Caco-2 (cell line): ENCODE data around the gene USH2A. TPM values are rescaled to one million over a fixed set of nuclear protein-coding genes. Genes with fewer than 3 reads are reported as not detected.

Experiments
- BruUV-seq: library from RNA; stranded (reverse); fragments of 400-500 nt; replicated peaks from 2 replicates; lab custom pipeline; 2021; lab: Mats Ljungman, UMichigan
- CTCF ChIA-PET: fragments of 300-600 bp; sonication (Branson Sonifier 250); formaldehyde crosslinking; loops from one replicate; lab custom pipeline; 2022; ENCODE audit warnings: antibody characterized with exemption; lab: Charles Lee
- POLR2A ChIA-PET: fragments of 300-600 bp; sonication (Branson Sonifier 250); formaldehyde crosslinking; loops from one replicate; lab custom pipeline; 2022; ENCODE audit warnings: antibody characterized with exemption; lab: Charles Lee
- DNase-seq, 2 experiments: peaks; one replicate each; pipeline versions ENCODE4 v3.0.0 to v3.0.0-alpha.2; 2020 to 2022
- H3K27me3 ChIP-seq: replicated peaks from 2 replicates; pipeline ENCODE4 v1.6.0; 2011; ENCODE audit warnings: low read length; ENCODE audit not compliant: control insufficient read depth, insufficient read depth
- H3K36me3 ChIP-seq: 2 replicates; pipeline ENCODE4 v1.5.1; 2011; ENCODE audit warnings: low read length; ENCODE audit not compliant: control insufficient read depth, insufficient read depth
- H3K4me1 ChIP-seq: fragments of 250-450 bp; sonication (Bioruptor Pico); 2 replicates; pipeline ENCODE4 v1.5.1; 2020; ENCODE audit warnings: mild to moderate bottlenecking
- H3K4me3 ChIP-seq: 2 replicates; pipeline ENCODE4 v1.5.1; 2011; ENCODE audit warnings: low read depth, mild to moderate bottlenecking, control low read depth, low read length
- H3K9me3 ChIP-seq: fragments of 250-450 bp; sonication (Bioruptor Pico); 2 replicates; pipeline ENCODE4 v1.5.1; 2020; ENCODE audit warnings: mild to moderate bottlenecking, moderate library complexity
- H3K27ac Mint-ChIP-seq: one replicate; pipeline ENCODE4 v1.8.0; 2022; ENCODE audit warnings: mixed read lengths; ENCODE audit not compliant: unreplicated experiment
- H3K27me3 Mint-ChIP-seq: one replicate; pipeline ENCODE4 v1.8.0; 2022; ENCODE audit warnings: mixed read lengths; ENCODE audit not compliant: insufficient read depth, unreplicated experiment
- H3K36me3 Mint-ChIP-seq: one replicate; pipeline ENCODE4 v1.8.0; 2022; ENCODE audit warnings: mild to moderate bottlenecking, mixed read lengths; ENCODE audit not compliant: insufficient read depth, unreplicated experiment
- H3K4me1 Mint-ChIP-seq: one replicate; pipeline ENCODE4 v1.8.0; 2022; ENCODE audit warnings: low read depth, mixed read lengths; ENCODE audit not compliant: unreplicated experiment
- H3K4me3 Mint-ChIP-seq: one replicate; pipeline ENCODE4 v1.8.0; 2022; ENCODE audit warnings: mild to moderate bottlenecking, moderate library complexity, mixed read lengths; ENCODE audit not compliant: unreplicated experiment
- H3K9me3 Mint-ChIP-seq: one replicate; pipeline ENCODE4 v1.8.0; 2022; ENCODE audit warnings: mixed read lengths; ENCODE audit not compliant: unreplicated experiment
- intact Hi-C: fragments of 100-400 bp; cut with micrococcal nuclease; formaldehyde crosslinking; loops from one replicate; pipeline ENCODE4 v1.10.0; 2022; ENCODE audit not compliant: unreplicated experiment
- total RNA-seq: library from RNA; stranded (reverse); gene quantifications from 2 replicates; pipeline ENCODE4 v1.2.3, GENCODE V29; 2022
- TF ChIP-seq, protein P1 (sequence below), 2 experiments: fragments of 200-600 bp in 1 of 2; IDR thresholded peaks; 1 replicate in 1 of 2; 2 replicates in 1 of 2; pipeline versions ENCODE4 v1.5.1 to v1.8.0; 2011 to 2022; ENCODE audit warnings: antibody characterized with exemption in 1 of 2, control low read depth in 1 of 2, inconsistent platforms in 1 of 2, low read depth in 1 of 2, low read length in 1 of 2, mild to moderate bottlenecking in 1 of 2, moderate library complexity in 1 of 2; ENCODE audit not compliant: insufficient read depth in 1 of 2, severe bottlenecking in 1 of 2, unreplicated experiment in 1 of 2

The USH2A gene
- total RNA-seq, 1 experiment from 2014 or later, result 0.11 TPM

DNA sequence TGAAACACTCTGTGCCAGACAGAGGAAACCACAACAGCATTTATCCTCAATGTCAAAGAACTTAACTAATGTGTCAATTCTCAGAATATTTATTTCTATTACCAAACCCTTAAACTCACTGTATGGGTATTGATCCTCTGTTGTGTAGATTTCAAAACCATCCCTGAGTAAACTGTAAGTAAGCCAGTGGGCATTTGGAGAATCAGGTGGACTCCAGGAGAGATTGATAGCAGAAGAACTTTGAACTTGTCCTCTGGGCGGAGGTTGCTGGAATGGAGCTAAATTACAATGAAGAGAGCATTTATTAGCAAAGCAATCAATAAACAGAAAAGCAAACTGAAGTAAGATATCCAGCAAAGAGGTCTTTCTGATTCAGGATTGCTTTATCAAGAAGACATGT is 216.1 kb downstream of the USH2A start:
- no TSS peak for BruUV-seq
- Mint-ChIP-seq H3K4me1 (peaks cover 6% of the 10 kb centered on the region), H3K27ac (no peak overlapping the region), H3K4me3 (no peak overlapping the region), H3K36me3 (no peaks in the 10 kb centered on the region), H3K27me3 (no peaks in the 10 kb centered on the region), H3K9me3 (no peaks in the 10 kb centered on the region)
- ChIA-PET CTCF (no interaction called here), POLR2A (no interaction called here)
- no peak overlapping the region for H3K4me3 ChIP-seq
- H3K4me1 ChIP-seq, result peaks cover 8% of the 10 kb centered on the region; the same call in 1 of the 2 replicates
- TF ChIP-seq, protein P1, sequence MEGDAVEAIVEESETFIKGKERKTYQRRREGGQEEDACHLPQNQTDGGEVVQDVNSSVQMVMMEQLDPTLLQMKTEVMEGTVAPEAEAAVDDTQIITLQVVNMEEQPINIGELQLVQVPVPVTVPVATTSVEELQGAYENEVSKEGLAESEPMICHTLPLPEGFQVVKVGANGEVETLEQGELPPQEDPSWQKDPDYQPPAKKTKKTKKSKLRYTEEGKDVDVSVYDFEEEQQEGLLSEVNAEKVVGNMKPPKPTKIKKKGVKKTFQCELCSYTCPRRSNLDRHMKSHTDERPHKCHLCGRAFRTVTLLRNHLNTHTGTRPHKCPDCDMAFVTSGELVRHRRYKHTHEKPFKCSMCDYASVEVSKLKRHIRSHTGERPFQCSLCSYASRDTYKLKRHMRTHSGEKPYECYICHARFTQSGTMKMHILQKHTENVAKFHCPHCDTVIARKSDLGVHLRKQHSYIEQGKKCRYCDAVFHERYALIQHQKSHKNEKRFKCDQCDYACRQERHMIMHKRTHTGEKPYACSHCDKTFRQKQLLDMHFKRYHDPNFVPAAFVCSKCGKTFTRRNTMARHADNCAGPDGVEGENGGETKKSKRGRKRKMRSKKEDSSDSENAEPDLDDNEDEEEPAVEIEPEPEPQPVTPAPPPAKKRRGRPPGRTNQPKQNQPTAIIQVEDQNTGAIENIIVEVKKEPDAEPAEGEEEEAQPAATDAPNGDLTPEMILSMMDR (IDR thresholded peaks at IDR 0.05; ENCODE audit: insufficient read depth in 1 of 2, low read depth in 1 of 2, low read length in 1 of 2, severe bottlenecking in 1 of 2, unreplicated experiment in 1 of 2), result no peak
- no peaks in the 10 kb centered on the region; the same call in 1 of the 2 replicates for H3K9me3 ChIP-seq
- no peaks in the 10 kb centered on the region for H3K27me3 ChIP-seq
- intact Hi-C loops, result loop anchor here (5.0 kb wide), 1 partner anchor 175 kb away; no protein-coding TSS in a partner anchor
- H3K36me3 ChIP-seq, result no peaks in the 10 kb centered on the region
- no peak for DNase-seq

DNA sequence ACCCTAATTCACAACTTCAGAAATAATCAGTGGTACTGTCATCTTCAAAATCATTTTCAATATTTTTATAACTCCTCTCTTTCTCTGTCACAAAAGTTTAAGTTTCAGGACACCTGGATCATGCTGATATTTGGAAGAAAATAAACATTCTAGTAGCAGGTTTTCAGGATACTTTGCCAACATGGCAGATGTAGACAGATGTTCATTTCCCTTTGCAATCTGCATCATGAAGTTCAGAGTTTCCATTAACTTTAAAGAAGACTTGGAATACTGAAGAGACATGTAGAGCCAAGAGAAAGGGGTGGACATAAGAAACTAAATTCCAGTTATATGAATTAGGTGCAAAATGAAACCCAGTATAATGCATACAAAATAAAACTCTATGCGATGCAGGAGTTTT is 218.1 kb downstream of the USH2A start:
- Mint-ChIP-seq H3K4me1 (peaks cover 15% of the 10 kb centered on the region), H3K27ac (no peak overlapping the region), H3K9me3 (no peaks in the 10 kb centered on the region), H3K4me3 (no peak overlapping the region), H3K36me3 (no peaks in the 10 kb centered on the region), H3K27me3 (no peaks in the 10 kb centered on the region)
- peaks cover 8% of the 10 kb centered on the region; the same call in 1 of the 2 replicates for H3K4me1 ChIP-seq
- H3K27me3 ChIP-seq, result no peaks in the 10 kb centered on the region
- ChIA-PET POLR2A (no interaction called here), CTCF (no interaction called here)
- DNase-seq, result no peak
- no TSS peak for BruUV-seq
- no peaks in the 10 kb centered on the region for H3K36me3 ChIP-seq
- TF ChIP-seq, protein P1 (IDR thresholded peaks at IDR 0.05; ENCODE audit: insufficient read depth in 1 of 2, low read depth in 1 of 2, low read length in 1 of 2, severe bottlenecking in 1 of 2, unreplicated experiment in 1 of 2), result no peak
- no peaks in the 10 kb centered on the region; the same call in 1 of the 2 replicates for H3K9me3 ChIP-seq
- intact Hi-C loops, result loop anchor here (5.0 kb wide), 1 partner anchor 173 kb away; no protein-coding TSS in a partner anchor
- no peak overlapping the region for H3K4me3 ChIP-seq

DNA sequence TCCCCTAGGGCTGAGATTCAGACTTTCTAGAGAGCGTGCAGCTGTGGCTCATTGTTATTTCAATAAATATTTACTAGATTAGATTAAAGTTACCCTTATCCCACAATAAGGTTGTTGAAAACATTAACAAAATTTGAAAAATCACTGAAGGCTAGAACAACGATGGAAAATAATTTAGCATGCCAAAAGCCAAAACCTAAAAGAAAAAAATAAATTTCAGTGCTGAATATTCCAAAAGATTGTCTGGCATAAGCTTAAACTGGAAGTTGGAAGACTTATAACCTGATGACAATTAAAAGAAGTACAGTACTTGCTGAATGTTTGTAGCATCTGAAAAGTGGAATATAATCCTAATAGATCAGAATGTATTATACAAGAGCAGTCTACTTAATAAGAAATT is 221.3 kb downstream of the USH2A start:
- Mint-ChIP-seq H3K27ac (no peak overlapping the region), H3K4me3 (no peak overlapping the region), H3K4me1 (peaks cover 10% of the 10 kb centered on the region), H3K36me3 (no peaks in the 10 kb centered on the region), H3K9me3 (no peaks in the 10 kb centered on the region), H3K27me3 (no peaks in the 10 kb centered on the region)
- DNase-seq, result no peak
- H3K4me1 ChIP-seq, result 0 out of 2 replicates have a peak, but pooled peaks cover 3% of the 10 kb centered on the region
- ChIA-PET POLR2A (no interaction called here), CTCF (interaction anchor here (0.6 kb wide), 1 partner anchor 187 kb away, joined by 3 read pairs; no protein-coding TSS in a partner anchor)
- no peak overlapping the region for H3K4me3 ChIP-seq
- TF ChIP-seq, protein P1 (IDR thresholded peaks at IDR 0.05; ENCODE audit: insufficient read depth in 1 of 2, low read depth in 1 of 2, low read length in 1 of 2, severe bottlenecking in 1 of 2, unreplicated experiment in 1 of 2), result no peak
- no peaks in the 10 kb centered on the region; the same call in 1 of the 2 replicates for H3K9me3 ChIP-seq
- intact Hi-C loops, result no loop called here
- H3K27me3 ChIP-seq, result no peaks in the 10 kb centered on the region
- BruUV-seq, result no TSS peak
- H3K36me3 ChIP-seq, result no peaks in the 10 kb centered on the region
